C4-2B (cell line): Measurements from ENCODE around the gene SVOPL.

Source experiments
- H3K27ac ChIP-seq: fragments of 450-650 bp; 2 replicates; pipeline ENCODE4 v1.5.1; 2017
- CTCF ChIP-seq: fragments of 450-650 bp; conservative IDR thresholded peaks from 2 replicates; pipeline ENCODE4 v1.5.1; 2017; ENCODE audit warnings: mild to moderate bottlenecking
- ZFX ChIP-seq: fragments of 450-650 bp; IDR thresholded peaks from 2 replicates; pipeline ENCODE4 v1.6.1; 2017

Gene SVOPL

GRCh38 chr7:138666385-138666784 is 34.8 kb downstream of the SVOPL start:
- no peak overlapping the region for H3K27ac ChIP-seq
- TF ChIP-seq ZFX, result no peak

- H3K27ac ChIP-seq, result no peak overlapping the region
Observed at GRCh38 chr7:138665669-138666140, 35.5 kb downstream of the SVOPL start.

GRCh38 chr7:138665249-138665648 is 35.9 kb downstream of the SVOPL start:
- no peak overlapping the region for H3K27ac ChIP-seq
- TF ChIP-seq CTCF (no peak), ZFX (no peak)

More at GRCh38 chr7:138665669-138666140, 35.5 kb downstream of the SVOPL start:
- TF ChIP-seq ZFX (no peak), CTCF (no peak)

- TF ChIP-seq CTCF, result no peak
- no peak for TF ChIP-seq ZFX
- no peak overlapping the region for H3K27ac ChIP-seq
Observed at GRCh38 chr7:138663725-138664710, 37.1 kb downstream of the SVOPL start.

- TF ChIP-seq CTCF (no peak), ZFX (no peak)
- H3K27ac ChIP-seq, result no peak overlapping the region
Observed at GRCh38 chr7:138662991-138663320, 38.2 kb downstream of the SVOPL start.

GRCh38 chr7:138662076-138662990 is 38.8 kb downstream of the SVOPL start:
- no peak overlapping the region for H3K27ac ChIP-seq
- TF ChIP-seq CTCF, result no peak
- no peak for TF ChIP-seq ZFX

- TF ChIP-seq ZFX (no peak), CTCF (no peak)
- no peak overlapping the region for H3K27ac ChIP-seq
Observed at GRCh38 chr7:138661069-138661635, 40.0 kb downstream of the SVOPL start.
